ENCODE measurements around the gene TBX15. TPM values are rescaled to one million over a fixed set of nuclear protein-coding genes. Genes with fewer than 3 reads are reported as not detected.

TBX15 gene
- total RNA-seq, 2 experiments from 2014 or later, result not detected

DNA sequence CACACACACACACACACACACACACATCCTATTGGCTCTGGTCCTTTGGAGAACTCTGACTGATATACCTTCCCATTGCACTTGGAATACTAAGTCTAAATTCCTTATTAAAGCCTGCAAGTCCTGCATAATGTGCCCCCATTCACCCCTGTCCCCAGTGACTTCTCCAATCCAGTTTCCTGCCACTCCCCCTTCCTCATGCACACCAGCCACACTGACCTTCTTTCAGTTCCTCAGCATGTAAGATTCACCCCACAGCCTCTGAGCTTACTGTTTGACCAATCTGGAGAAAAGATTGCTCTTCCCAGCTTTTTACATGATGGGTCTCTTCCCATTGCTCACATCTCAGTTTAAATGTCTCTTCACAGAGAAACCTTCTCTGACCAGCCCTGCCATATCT, 146.6 kb downstream of the TBX15 start:
- no peaks in the 10 kb centered on the region for H3K27me3 Mint-ChIP-seq
- no peak overlapping the region for H3K4me3 Mint-ChIP-seq
- H3K36me3 Mint-ChIP-seq (ENCODE audit: low read depth), result no peaks in the 10 kb centered on the region
- peaks cover 3% of the 10 kb centered on the region for H3K9me3 Mint-ChIP-seq
- no peak for DNase-seq
- CTCF ChIA-PET, result no interaction called here
- POLR2A ChIA-PET, result no interaction called here
- H3K27ac Mint-ChIP-seq, result no peak overlapping the region
- H3K4me1 Mint-ChIP-seq, result no peaks in the 10 kb centered on the region

Other genes with a start within 250 kb of the TBX15 start
- 10 to 100 TPM in 1 of 2 experiments, 1 to 10 TPM in 1; 9.7 to 11.1 TPM for gene WARS2, start 152.3 kb upstream of the TBX15 start, total RNA-seq